GM19395 (cell line): ENCODE data around the gene ZNF384.
"Not testable (repeated sequence)": the region's sequence is repeated elsewhere in the genome, so short reads cannot be mapped to it uniquely, and the experiment has no call there.

Experiments
- ATAC-seq: cut with Tn5 transposase; IDR thresholded peaks from one replicate; pipeline ENCODE4 v1.9.1; 2021; ENCODE audit warnings: mild to moderate bottlenecking, moderate library complexity; ENCODE audit not compliant: unreplicated experiment

Gene ZNF384

DNA sequence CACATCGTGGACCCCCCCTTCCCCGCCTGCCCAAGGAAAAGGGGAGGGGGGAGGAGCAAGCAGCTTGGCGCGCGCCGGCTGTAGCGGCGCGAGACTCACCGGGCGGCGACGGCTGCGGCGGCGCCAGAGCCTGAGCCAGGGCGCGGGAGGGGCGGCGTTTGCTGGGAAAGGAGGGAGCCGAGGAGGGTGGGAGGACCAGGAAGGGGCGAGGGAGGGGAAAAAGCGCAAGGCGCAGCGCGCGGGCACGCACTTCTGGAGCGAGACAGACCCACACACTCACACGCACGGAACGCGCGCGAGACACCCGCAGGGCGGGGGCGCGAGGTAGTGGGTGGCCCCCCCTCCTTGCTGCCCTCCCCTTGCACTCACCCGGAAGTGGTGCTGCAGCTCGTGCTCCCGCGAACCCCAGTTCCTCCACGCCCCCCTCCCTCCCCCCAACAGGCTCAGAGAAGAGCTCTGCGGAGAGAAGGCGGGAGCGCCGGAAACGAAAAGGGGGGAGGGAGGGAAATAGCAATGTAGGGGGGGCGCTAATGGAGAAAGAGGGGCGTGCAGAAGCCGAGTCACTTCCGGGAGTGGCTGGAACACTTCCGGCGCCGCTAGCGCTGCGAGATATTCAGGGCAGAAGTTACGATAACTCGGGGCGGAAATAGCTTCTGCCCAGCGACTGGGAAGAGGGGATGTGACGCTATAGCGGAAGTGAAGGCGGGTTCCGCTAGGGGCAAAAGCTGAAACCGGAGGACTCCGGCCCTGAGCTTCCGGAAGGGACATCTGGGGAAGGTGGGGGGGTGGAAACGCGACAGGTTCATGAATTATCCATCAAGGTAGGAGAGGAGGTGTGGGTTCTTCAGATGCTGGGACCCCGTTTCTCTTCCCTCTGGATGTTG, at the start of gene ZNF384:
ZNF384 (minus strand) TSS at position 377 of the 884 bp plus-strand sequence. CDS start 9,855 bp downstream, outside the sequence.
- peak; percentile 89 for ATAC-seq

DNA sequence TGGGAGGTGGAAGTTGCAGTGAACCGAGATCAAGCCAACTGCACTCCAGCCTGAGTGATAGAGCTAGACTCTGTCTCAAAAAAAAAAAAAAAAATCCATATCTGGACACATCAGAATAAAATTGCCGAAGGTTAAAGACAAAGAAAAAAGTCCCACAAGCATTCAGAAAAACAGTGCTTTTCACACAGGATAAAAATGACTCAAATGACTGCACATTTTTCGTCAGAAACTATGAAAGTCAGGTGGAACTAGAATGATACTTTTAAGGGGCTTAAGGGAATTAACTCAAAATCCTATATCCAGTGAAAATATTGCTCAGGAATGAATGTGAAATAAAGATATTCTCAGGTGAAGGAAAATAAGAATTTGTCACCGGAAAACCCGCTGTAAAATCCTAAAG, 47.6 kb upstream of the ZNF384 start:
- ATAC-seq, result no peak

DNA sequence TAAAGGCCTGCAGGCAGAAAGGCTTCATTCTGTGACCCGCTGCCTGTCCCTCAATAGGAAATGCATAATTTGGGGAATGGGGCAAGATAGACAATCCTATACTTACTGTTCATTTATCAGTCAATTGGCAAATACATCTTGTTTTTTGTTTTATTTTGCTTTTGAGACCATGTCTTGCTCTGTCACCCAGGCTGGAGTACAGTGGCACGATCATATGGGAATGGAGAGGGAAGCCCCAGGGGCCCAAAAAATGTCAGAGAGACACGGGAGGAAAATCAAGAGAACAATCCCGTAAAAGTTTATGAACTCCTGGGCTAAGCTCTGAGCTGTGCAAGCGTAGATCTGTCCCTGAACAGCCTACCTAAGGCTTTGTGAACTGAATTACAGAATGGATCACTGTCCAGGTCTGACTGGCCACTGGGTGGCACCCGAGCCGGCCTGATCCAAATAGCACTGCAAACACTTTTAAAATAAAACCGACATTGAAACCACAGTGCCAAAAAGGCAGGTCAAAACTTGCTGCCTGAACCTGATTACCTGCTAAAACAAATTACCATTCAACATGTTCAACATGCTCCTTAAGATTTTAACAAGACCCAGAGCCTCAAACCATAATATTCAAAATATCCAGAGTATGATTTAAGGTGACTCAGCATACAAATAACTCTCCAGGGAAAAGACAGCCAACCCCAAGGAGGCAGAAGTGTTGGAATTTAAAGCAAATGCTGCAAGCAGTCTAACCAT, 46.4 kb upstream of the ZNF384 start:
- ATAC-seq, result no peak

DNA sequence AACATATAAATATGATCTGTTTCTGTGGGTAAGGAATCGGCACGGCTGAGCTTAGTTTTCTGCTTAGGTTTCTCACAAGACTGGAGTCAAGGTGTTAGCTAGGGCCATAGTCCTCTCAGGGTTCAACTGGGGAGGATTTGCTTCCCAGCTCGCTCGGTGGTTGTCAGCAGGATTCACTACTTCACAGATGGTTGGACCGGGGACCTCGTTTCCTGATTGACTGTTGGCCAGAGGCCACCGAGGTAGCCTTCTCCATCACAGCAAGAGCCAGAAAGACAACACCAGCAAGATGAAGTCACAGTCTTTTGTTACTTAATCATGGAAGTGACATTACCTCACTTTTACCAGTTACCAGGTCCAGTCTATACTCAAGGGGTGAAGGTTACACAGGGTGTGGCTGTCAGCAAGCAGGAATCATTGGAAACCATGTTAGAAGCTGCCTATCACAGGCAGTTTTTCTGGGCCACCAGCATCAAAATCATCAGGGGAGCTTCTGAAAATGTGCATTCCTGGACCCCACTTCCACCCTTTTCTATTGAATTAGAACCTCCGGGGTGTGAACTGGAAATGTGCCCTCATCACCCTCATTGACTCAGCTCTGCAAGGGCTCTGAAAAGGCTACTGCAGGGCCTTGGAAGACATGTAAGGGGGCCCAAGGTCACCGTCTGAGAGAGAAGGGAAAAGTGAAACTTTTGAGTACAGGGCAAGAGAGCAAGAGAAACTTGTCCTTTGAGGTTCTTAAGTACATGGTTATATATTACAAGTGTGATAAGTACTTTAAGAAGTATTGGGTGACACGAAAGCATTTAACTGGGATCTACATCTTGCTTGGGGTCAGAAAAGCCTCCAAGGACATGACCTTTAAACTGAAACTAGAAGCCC, 45.6 kb upstream of the ZNF384 start:
- no peak for ATAC-seq

DNA sequence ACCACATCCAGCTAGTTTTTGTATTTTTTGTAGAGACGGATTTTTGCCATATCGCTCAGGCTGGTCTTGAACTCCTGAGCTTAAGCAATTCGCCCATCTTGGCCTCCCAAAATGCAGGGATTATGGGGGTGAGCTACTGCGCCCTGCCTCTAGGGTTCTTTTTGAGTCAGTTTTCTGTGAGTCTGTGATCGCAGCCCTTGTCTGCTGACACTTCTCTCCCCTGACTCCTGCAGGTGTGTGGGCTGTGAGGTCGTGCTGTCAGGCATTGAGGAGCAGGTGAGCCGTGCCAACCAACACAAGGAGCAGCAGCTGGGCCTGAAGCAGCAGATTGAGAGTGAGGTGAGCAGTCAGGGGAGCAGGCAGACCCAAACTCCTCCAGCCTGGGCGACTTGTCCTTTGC, 41.0 kb upstream of the ZNF384 start:
- ATAC-seq, result no peak

DNA sequence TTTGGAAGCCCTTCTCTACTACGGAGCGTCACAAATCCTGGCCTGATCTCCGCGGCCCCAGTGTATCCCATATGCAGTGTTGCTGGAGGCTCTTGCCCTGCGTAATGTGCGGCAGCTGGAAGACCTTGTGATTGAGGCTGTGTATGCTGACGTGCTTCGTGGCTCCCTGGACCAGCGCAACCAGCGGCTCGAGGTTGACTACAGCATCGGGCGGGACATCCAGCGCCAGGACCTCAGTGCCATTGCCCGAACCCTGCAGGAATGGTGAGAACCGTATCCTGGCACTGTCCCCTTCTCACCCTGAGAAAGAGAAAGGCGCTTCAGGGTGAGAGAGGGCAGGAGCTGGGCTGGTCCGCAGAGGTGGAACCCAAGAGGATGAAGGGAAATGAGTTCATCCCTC, 40.0 kb upstream of the ZNF384 start:
- no peak for ATAC-seq

DNA sequence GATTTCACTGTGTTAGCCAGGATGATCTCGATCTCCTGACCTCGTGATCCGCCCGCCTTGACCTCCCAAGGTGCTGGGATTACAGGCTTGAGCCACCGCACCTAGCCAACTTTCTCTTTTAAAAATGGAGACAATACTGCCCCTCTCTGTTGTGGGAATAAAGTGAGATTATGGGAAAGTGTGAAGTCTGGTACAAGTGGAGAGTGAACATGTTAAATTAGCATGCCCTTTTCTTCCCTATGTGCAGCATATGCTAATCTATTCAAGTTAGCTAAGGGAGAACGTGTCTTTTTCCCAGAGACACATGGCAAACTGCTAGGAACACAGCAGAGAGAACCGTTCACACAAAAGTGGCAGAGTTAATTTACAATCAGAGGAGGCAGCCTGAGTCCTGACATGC, 36.2 kb upstream of the ZNF384 start:
- no peak for ATAC-seq

DNA sequence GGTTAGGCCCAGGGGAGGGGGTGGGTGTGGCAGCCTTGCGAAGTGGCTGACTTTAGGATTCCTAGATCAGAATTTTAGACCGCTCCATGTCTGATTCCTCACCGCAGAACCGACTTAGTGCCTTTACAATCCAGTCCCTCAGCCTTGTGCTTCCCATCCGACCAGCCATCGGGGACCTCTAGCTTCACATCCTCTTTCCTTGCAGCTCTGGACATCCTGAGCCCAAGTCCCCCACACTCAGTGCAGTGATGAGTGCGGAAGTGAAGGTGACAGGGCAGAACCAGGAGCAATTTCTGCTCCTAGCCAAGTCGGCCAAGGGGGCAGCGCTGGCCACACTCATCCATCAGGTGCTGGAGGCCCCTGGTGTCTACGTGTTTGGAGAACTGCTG, 35.2 kb upstream of the ZNF384 start:
- ATAC-seq, result peak; percentile 38

DNA sequence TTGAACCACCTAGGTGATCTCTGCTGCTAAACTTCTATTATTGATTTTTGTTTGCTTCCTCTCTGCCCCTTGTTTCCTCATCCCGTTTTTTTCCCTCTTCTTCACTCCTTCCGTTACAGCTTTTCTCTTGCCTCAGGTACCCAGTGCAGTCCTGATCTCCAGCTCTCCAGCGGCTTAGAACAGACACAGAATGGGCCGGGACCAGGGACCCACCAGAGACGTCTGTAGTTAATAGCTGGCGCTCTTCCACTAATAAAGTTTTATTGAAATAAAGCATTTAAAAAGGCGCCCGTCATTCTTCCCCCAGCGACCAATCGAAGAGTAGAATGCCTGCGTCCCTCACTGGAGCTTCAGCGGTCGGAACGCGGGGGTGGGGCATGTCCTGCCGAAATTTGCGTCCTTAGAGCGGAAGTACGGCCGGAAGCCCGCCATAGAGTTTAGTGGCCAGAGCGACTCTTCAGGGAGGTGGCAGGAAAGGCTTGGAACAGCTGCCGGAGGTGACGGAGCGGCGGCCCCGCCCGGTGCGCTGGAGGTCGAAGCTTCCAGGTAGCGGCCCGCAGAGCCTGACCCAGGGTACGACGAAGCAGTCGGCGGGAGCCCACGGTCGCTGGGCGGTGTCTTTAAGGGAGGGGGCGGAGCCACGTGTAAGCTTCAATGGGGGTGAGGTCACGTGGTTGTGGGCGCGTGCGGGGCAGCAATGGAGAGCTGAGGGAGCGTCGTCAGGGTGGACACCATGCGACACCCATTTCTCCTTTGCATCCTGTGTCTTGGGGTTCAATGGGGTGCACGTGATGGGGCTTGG, 34.6 kb upstream of the ZNF384 start, which contains the start of gene COPS7A:
COPS7A (plus strand) TSS at position 440 of the 802 bp plus-strand sequence. CDS start 611 bp downstream, outside the sequence.
- ATAC-seq, result peak; percentile 89

DNA sequence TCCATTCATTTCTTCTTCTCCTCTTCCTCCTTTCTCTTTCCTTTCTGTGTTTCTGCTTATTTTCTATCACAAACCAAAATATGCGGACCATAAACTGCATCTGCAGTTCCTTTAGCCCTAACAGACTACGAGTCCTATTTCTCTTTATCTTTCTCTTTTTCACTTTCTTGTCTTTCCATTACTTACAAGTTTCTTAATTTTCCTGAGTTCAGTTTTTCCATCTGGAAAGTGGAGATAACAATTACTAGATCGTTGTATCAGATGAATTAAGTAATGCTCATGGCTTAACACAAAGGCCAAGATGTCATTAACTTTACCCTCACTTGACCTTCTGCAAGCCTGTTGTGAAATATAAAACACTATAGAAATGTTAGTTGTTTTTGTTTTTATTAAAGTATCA, 33.7 kb upstream of the ZNF384 start:
- no peak for ATAC-seq

DNA sequence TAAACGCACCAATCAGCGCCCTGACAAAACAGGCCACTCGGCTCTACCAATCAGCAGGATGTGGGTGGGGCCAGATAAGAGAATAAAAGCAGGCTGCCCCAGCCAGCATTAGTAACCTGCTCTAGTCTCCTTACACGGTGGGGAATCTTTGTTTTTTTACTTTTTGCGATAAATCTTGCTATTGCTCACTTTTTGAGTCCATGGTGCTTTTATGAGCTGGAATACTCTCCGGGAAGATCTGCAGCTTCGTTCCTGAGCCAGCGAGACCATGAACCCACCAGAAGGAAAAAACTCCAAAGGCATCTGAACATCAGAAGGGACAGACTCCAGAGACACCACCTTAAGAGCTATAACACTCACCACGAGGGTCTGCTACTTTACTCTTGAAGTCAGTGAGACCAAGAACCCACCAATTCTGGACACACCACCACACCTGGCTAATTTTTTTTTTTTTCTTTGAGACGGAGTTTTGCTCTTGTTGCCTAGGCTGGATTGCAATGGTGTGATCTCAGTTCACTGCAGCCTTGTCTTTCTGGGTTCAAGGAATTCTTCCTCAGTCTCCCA, 27.8 kb upstream of the ZNF384 start:
- ATAC-seq, result no peak

DNA sequence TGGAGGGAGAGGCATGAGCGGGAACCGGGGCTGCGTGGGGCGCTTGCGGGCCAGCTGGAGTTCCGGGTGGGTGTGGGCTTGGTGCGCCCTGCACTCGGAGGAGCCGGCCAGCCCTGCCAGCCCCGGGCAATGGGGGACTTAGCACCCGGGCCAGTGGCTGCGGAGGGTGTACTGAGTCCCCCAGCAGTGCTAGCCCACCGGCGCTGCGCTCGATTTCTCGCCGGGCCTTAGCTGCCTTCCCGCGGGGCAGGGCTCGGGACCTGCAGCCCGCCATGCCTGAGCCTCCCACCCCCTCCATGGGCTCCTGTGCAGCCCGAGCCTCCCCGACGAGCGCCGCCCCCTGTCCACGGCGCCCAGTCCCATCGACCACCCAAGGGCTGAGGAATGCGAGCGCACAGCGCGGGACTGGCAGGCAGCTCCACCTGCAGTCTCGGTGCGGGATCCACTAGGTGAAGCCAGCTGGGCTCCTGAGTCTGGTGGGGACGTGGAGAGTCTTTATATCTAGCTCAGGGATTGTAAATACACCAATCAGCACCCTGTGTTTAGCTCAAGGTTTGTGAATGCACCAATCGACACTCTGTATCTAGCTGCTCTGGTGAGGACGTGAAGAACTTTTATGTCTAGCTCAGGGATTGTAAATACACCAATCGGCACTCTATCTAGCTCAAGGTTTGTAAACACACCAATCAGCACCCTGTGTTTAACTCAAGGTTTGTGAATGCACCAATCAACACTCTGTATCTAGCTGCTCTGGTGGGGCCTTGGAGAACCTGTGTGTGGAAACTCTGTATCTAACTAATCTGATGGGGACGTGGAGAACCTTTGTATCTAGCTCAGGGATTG, 27.1 kb upstream of the ZNF384 start:
- not testable (repeated sequence) for ATAC-seq

DNA sequence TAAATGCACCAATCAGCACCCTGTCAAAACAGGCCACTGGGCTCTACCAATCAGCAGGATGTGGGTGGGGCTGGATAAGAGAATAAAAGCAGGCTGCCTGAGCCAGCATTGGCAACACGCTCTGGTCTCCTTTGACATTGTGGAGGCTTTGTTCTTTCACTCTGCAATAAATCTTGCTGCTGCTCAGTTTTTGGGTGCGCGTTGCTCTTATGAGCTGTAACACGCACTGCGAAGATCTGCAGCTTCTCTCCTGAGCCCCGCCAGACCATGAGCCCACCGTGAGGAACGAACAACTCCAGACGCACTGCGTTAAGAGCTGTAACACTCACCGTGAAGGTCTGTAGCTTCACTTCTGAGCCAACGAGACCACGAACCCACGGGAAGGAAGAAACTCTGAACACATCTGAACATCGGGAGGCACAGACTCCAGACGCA, 19.8 kb upstream of the ZNF384 start:
- ATAC-seq, result no peak

DNA sequence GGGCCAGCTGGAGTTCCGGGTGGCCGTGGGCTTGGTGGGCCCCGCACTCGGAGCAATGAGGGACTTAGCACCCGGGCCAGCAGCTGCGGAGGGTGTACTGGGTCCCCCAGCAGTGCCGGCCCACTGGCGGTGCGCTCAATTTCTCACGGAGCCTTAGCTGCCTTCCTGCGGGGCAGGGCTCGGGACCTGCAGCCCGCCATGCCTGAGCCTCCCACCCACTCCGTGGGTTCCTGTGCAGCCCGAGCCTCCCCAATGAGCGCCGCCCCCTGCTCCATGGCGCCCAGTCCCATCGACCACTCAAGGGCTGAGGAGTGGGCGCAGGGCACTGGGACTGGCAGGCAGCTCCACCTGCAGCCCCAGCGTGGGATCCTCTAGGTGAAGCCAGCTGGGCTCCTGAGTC, 19.2 kb upstream of the ZNF384 start:
- ATAC-seq, result not testable (repeated sequence)

DNA sequence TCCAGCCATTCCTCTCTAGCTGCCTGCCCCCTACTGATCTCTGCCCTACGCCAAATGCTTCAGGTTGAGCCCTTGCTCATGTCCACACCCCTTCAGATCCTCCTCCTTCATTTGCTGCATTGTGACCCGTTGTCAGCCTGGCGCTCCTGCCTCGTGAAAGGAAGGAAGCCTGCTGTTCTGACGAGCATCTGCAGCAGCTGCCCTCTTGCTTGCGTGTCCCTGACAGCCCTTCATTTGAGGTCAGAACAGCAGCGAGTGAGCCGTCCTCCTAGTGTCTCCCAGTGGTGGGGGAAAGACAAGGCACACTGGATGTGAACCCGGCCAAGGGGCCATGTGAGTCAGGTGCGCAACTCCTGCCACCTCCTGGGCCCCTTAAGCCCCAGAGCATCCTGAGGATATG, 14.5 kb upstream of the ZNF384 start:
- no peak for ATAC-seq

DNA sequence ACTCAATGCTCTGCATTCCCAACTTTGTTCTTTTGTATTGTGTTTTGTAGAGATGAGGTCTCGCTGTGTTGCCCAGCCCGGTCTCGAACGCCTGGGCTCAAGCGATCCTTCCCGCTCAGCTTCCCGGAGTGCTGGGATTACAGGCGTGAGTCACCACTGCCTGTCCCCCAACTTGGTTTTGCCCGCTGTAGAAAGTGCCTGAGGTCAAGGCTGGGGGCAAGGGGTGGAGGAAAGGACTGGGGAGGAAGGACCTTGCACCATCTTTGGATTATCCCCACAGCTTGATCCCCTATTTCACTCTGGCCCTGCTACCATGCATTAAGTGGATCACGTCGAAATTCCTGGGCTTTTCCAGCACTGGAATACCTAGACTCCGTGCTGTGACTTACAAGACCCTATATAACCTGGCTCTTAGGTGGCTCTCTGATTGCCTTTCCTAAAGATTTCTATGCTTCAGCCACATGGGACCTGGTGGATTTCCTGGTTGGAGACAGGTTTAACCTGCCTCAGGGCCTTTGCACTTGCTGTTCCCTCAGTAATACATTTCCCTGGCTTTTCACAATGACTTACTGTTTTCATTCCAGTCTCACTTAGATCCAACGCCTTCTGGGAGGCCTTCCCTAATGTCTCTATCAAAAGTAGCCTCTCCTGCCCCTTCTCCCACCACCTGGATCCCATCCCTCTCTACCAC, 12.0 kb upstream of the ZNF384 start:
- no peak for ATAC-seq

DNA sequence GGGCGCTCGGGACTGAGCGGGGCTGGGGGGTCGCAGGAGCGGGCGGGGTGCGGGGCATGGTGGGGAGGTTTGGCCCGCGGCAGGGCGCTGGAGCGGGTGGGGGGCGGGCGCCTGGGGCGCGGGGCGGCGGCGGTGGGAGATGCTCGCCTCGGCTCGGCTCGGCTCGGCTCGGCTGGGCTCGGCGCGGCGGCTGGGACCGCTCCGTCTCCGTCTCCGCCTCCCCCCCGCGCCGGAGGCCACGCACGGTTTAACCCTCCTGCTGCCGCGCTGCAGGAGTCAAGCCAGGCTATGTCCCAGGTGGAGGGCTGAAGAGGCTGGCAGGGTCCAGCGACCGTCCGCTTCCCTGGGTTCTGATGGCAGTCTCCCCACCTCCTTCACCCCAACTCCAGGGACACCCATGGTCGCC, 11.5 kb upstream of the ZNF384 start, which contains the start of gene PIANP:
PIANP (minus strand) TSS at position 170 of the 406 bp plus-strand sequence. CDS start 2,754 bp downstream, outside the sequence.
- no peak for ATAC-seq

DNA sequence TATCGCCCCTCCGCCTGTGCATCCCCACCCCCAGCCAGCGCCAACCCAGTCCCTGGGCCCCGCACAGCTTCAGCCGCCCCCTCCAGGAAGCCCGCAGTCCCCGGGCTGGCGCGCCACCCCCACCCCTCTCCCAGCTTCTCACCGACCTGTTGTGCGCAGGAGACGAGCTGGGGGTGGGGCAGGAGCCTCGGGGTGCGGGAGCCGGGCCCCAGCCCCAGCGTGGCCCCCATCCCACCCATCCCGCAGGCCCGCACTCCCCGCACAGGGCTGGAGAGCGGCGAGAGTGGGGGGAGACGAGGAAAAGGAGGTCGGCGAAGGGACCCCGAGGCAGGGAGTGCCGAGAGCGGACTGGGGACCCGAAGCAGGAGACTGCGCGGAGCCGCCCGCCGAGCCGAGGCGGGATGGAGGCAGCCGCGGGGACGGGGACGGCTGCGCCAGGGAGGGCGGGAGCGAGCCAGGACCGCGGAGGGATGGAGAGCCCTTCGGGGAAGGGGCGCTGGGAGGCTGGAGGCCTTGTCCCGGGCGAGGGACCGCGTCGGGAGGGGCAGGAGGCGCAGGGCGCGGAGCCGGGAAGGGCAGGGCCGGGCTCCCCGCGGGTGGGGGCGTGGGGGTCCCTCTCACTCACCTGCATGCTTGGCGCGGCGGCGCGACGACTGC, 10.9 kb upstream of the ZNF384 start:
- no peak for ATAC-seq
